ENCODE data around the gene ATG2A. TPM values are rescaled to one million over a fixed set of nuclear protein-coding genes. Genes with fewer than 3 reads are reported as not detected.

Gene ATG2A
- total RNA-seq, 1 experiment from 2014 or later: 28.8 TPM

DNA sequence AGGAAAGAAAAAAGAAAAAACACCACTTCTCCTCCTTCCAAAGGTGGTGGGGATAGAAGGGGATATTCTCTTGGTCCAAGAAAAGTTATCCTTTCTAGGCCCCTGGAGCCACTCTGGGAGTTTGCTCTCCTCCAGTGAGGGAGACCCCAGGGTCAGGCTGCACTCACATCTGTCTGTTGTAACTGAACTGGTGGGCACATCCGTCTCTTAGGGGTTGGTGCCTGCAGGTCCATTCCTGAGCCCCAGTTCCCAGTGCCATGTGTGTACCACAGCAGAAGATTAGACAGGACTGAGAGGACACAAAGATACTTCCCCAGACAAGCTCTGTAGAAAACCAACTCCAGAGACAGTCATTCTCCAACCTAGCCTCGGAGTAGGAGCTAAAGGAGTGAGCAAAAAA is 3.1 kb upstream of the ATG2A start:
- TF ChIP-seq TCF7L2 (IDR thresholded peaks at IDR 0.05; ENCODE audit: low read depth, low read length) (no peak), REST (IDR thresholded peaks at IDR 0.05; ENCODE audit: insufficient read depth in 1 of 2, low read depth in 2 of 2, low read length in 1 of 2) (no peak), SIN3A (IDR thresholded peaks at IDR 0.05; ENCODE audit: borderline replicate concordance, insufficient read depth, low read depth, low read length) (no peak), CTCF (IDR thresholded peaks at IDR 0.05) (no peak), POLR2AphosphoS5 (IDR thresholded peaks at IDR 0.05; ENCODE audit: low read depth, low read length) (no peak)
- no peak overlapping the region for H3K4me3 ChIP-seq (ENCODE audit: low read depth in 2 of 2, low read length in 2 of 2)
- intact Hi-C loops (cut with micrococcal nuclease; ENCODE audit: unreplicated experiment) (no loop called here), in situ Hi-C loops (cut with HindIII; ENCODE audit: low pct_unique_long_range_greater_than_20kb, low sequenced_read_pairs) (no loop called here)
- ChIA-PET CTCF (no interaction called here), POLR2A (no interaction called here)
- H3K27ac ChIP-seq (ENCODE audit: low read length): no peak overlapping the region
- BruUV-seq (replicated peaks): no TSS peak
- no peaks in the 10 kb centered on the region for H3K27me3 ChIP-seq (ENCODE audit: control insufficient read depth, insufficient read depth, low read length)
- H3K9me3 ChIP-seq (ENCODE audit: control insufficient read depth, insufficient read depth, low read depth, low read length): no peaks in the 10 kb centered on the region
- DNase-seq (ENCODE audit: low read depth, low spot score) (no peak), ATAC-seq (no peak)
- no peaks in the 10 kb centered on the region; the same call in 1 of the 2 replicates for H3K36me3 ChIP-seq (ENCODE audit: control insufficient read depth, insufficient read depth, low read length)
- H3K4me1 ChIP-seq (ENCODE audit: control insufficient read depth, insufficient read depth, low read length): peaks cover 24% of the 10 kb centered on the region

- ATAC-seq (no peak), DNase-seq (ENCODE audit: low read depth, low spot score) (no peak)
- Histone ChIP-seq H3K27me3 (ENCODE audit: control insufficient read depth, insufficient read depth, low read length) (no peaks in the 10 kb centered on the region), H3K4me3 (ENCODE audit: low read depth in 2 of 2, low read length in 2 of 2) (no peak overlapping the region), H3K4me1 (ENCODE audit: control insufficient read depth, insufficient read depth, low read length) (peaks cover 23% of the 10 kb centered on the region), H3K9me3 (ENCODE audit: control insufficient read depth, insufficient read depth, low read depth, low read length) (no peaks in the 10 kb centered on the region), H3K36me3 (ENCODE audit: control insufficient read depth, insufficient read depth, low read length) (no peaks in the 10 kb centered on the region; the same call in 1 of the 2 replicates), H3K27ac (ENCODE audit: low read length) (no peak overlapping the region)
- TF ChIP-seq CTCF (IDR thresholded peaks at IDR 0.05) (no peak), REST (IDR thresholded peaks at IDR 0.05; ENCODE audit: insufficient read depth in 1 of 2, low read depth in 2 of 2, low read length in 1 of 2) (no peak), SIN3A (IDR thresholded peaks at IDR 0.05; ENCODE audit: borderline replicate concordance, insufficient read depth, low read depth, low read length) (no peak), POLR2AphosphoS5 (IDR thresholded peaks at IDR 0.05; ENCODE audit: low read depth, low read length) (no peak), TCF7L2 (IDR thresholded peaks at IDR 0.05; ENCODE audit: low read depth, low read length) (no peak)
- intact Hi-C loops (cut with micrococcal nuclease; ENCODE audit: unreplicated experiment): no loop called here
- ChIA-PET CTCF (interaction anchor here (0.6 kb wide), 1 partner anchor 122 kb away, joined by 3 read pairs; the partner anchor contains the start of gene SAC3D1), POLR2A (no interaction called here)
- in situ Hi-C loops (cut with HindIII; ENCODE audit: low pct_unique_long_range_greater_than_20kb, low sequenced_read_pairs): no loop called here
- BruUV-seq (replicated peaks): no TSS peak
Observed at GRCh38 chr11:64919627-64920026, 2.6 kb upstream of the ATG2A start.

All from Panc1 (cell line).